Panc1 (cell line): ENCODE results near the gene NUP50. TPM values are rescaled to one million over a fixed set of nuclear protein-coding genes. Genes with fewer than 3 reads are reported as not detected.

Source experiments
- ATAC-seq: fragments of 200-7000 bp; cut with Tn5 transposase; 2 replicates; pipeline ENCODE4 v1.9.1; 2020; ENCODE audit warnings: mild to moderate bottlenecking, moderate library complexity
- BruUV-seq: library from RNA; stranded (reverse); fragments of 400-500 nt; replicated peaks from 2 replicates; lab custom pipeline; 2021; lab: Mats Ljungman, UMichigan
- CTCF ChIA-PET: fragments of 300-600 bp; sonication (Branson Sonifier 250); formaldehyde crosslinking; loops from one replicate; lab custom pipeline; 2022; ENCODE audit warnings: antibody characterized with exemption; lab: Charles Lee
- POLR2A ChIA-PET: fragments of 300-600 bp; sonication (Branson Sonifier 250); formaldehyde crosslinking; loops from one replicate; lab custom pipeline; 2022; ENCODE audit warnings: antibody characterized with exemption; lab: Charles Lee
- DNase-seq: peaks from one replicate; pipeline ENCODE4 v3.0.0-alpha.2; 2010; ENCODE audit warnings: low read depth, low spot score
- H3K27ac ChIP-seq: 2 replicates; pipeline ENCODE4 v1.5.1; 2011; ENCODE audit warnings: mild to moderate bottlenecking, low read length, inconsistent platforms
- H3K27me3 ChIP-seq: fragments of 200-500 bp; sonication (Bioruptor generic); 2 replicates; pipeline ENCODE4 v1.6.0; 2014; ENCODE audit warnings: low read length, inconsistent platforms; ENCODE audit not compliant: control insufficient read depth, insufficient read depth
- H3K36me3 ChIP-seq: fragments of 200-500 bp; sonication (Bioruptor generic); 2 replicates; pipeline ENCODE4 v1.5.1; 2014; ENCODE audit warnings: inconsistent platforms, mild to moderate bottlenecking, low read length, moderate library complexity; ENCODE audit not compliant: control insufficient read depth, insufficient read depth
- H3K4me1 ChIP-seq: 2 replicates; pipeline ENCODE4 v1.5.1; 2011; ENCODE audit warnings: inconsistent platforms, mild to moderate bottlenecking, low read length, moderate library complexity; ENCODE audit not compliant: control insufficient read depth, insufficient read depth
- H3K4me3 ChIP-seq, 2 experiments: 2 replicates each; pipeline ENCODE4 v1.5.1; 2011 to 2012; ENCODE audit warnings: low read depth in 2 of 2, low read length in 2 of 2, mild to moderate bottlenecking in 2 of 2, inconsistent platforms in 1 of 2, moderate library complexity in 1 of 2
- H3K9me3 ChIP-seq: fragments of 200-500 bp; sonication (Bioruptor generic); 2 replicates; pipeline ENCODE4 v1.5.1; 2014; ENCODE audit warnings: low read depth, mild to moderate bottlenecking, inconsistent platforms, low read length, moderate library complexity; ENCODE audit not compliant: control insufficient read depth, insufficient read depth
- POLR2AphosphoS5 ChIP-seq: IDR thresholded peaks from 2 replicates; pipeline ENCODE4 v1.6.1; 2012; ENCODE audit warnings: mild to moderate bottlenecking, low read depth, low read length, moderate library complexity
- SIN3A ChIP-seq: IDR thresholded peaks from 2 replicates; pipeline ENCODE4 v1.6.1; 2012; ENCODE audit warnings: low read depth, mild to moderate bottlenecking, low read length, moderate library complexity, borderline replicate concordance; ENCODE audit not compliant: insufficient read depth
- TCF7L2 ChIP-seq: IDR thresholded peaks from 2 replicates; pipeline ENCODE4 v1.6.1; 2011; ENCODE audit warnings: mild to moderate bottlenecking, low read depth, low read length, inconsistent platforms
- in situ Hi-C: cut with HindIII; loops from 2 replicates; pipeline ENCODE4 v1.10.0; 2016; ENCODE audit warnings: low sequenced_read_pairs, low pct_unique_long_range_greater_than_20kb
- intact Hi-C: fragments of 100-400 bp; cut with micrococcal nuclease; formaldehyde crosslinking; loops from one replicate; pipeline ENCODE4 v1.10.0; 2022; ENCODE audit not compliant: unreplicated experiment
- total RNA-seq: library from RNA; stranded (reverse); gene quantifications from one replicate; pipeline ENCODE4 v1.2.1, GENCODE V29; 2021; ENCODE audit not compliant: unreplicated experiment
- TF ChIP-seq, protein P1 (sequence below): fragments of 450-650 bp; IDR thresholded peaks from 2 replicates; pipeline ENCODE4 v1.5.1; 2017; ENCODE audit warnings: mild to moderate bottlenecking
- TF ChIP-seq, protein P2 (sequence below), 2 experiments: IDR thresholded peaks; 2 replicates each; pipeline ENCODE4 v1.6.1; 2011 to 2012; ENCODE audit warnings: low read depth in 2 of 2, control low read depth in 1 of 2, low read length in 1 of 2, mild to moderate bottlenecking in 1 of 2, moderate library complexity in 1 of 2; ENCODE audit not compliant: insufficient read depth in 1 of 2

NUP50 gene
- total RNA-seq, 1 experiment from 2014 or later: 52.1 TPM

DNA sequence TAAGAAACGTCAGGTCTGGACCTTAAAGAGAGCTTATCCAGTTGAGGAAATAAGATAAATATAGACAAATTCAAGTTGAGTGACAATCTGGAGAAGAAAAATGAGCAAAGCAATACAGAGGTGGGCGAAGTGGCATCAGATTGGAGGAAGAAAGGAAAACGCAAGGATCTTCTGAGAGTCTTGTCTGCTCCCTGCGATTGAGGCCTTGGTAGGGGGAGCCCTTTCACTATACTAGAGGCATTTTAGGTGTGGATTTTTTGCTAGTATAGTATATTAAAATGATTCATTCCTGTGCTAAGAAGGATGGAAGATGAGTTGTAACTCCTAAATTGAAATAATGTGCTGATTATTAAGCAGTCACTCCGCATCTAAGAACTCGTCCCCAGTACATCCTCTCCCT, 8.1 kb downstream of the NUP50 start:
- Histone ChIP-seq H3K36me3 (peaks cover 51% of the 10 kb centered on the region), H3K27me3 (no peaks in the 10 kb centered on the region), H3K4me1 (0 out of 2 replicates have a peak, but pooled peaks cover 3% of the 10 kb centered on the region), H3K4me3 (no peak overlapping the region), H3K9me3 (no peaks in the 10 kb centered on the region), H3K27ac (no peak overlapping the region)
- intact Hi-C loops: no loop called here
- ChIA-PET POLR2A (no interaction called here), CTCF (interaction anchor here (0.6 kb wide), 1 partner anchor 77 kb away, joined by 4 read pairs; no protein-coding TSS in a partner anchor)
- ATAC-seq (no peak), DNase-seq (no peak)
- no peak for TF ChIP-seq TCF7L2
- TF ChIP-seq, protein P1, sequence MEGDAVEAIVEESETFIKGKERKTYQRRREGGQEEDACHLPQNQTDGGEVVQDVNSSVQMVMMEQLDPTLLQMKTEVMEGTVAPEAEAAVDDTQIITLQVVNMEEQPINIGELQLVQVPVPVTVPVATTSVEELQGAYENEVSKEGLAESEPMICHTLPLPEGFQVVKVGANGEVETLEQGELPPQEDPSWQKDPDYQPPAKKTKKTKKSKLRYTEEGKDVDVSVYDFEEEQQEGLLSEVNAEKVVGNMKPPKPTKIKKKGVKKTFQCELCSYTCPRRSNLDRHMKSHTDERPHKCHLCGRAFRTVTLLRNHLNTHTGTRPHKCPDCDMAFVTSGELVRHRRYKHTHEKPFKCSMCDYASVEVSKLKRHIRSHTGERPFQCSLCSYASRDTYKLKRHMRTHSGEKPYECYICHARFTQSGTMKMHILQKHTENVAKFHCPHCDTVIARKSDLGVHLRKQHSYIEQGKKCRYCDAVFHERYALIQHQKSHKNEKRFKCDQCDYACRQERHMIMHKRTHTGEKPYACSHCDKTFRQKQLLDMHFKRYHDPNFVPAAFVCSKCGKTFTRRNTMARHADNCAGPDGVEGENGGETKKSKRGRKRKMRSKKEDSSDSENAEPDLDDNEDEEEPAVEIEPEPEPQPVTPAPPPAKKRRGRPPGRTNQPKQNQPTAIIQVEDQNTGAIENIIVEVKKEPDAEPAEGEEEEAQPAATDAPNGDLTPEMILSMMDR: no peak
- TF ChIP-seq, protein P2, sequence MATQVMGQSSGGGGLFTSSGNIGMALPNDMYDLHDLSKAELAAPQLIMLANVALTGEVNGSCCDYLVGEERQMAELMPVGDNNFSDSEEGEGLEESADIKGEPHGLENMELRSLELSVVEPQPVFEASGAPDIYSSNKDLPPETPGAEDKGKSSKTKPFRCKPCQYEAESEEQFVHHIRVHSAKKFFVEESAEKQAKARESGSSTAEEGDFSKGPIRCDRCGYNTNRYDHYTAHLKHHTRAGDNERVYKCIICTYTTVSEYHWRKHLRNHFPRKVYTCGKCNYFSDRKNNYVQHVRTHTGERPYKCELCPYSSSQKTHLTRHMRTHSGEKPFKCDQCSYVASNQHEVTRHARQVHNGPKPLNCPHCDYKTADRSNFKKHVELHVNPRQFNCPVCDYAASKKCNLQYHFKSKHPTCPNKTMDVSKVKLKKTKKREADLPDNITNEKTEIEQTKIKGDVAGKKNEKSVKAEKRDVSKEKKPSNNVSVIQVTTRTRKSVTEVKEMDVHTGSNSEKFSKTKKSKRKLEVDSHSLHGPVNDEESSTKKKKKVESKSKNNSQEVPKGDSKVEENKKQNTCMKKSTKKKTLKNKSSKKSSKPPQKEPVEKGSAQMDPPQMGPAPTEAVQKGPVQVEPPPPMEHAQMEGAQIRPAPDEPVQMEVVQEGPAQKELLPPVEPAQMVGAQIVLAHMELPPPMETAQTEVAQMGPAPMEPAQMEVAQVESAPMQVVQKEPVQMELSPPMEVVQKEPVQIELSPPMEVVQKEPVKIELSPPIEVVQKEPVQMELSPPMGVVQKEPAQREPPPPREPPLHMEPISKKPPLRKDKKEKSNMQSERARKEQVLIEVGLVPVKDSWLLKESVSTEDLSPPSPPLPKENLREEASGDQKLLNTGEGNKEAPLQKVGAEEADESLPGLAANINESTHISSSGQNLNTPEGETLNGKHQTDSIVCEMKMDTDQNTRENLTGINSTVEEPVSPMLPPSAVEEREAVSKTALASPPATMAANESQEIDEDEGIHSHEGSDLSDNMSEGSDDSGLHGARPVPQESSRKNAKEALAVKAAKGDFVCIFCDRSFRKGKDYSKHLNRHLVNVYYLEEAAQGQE (IDR thresholded peaks at IDR 0.05; ENCODE audit: insufficient read depth in 1 of 2, low read depth in 2 of 2, low read length in 1 of 2): no peak
- TF ChIP-seq POLR2AphosphoS5: no peak
- TF ChIP-seq SIN3A: no peak
- in situ Hi-C loops: no loop called here
- BruUV-seq: no TSS peak

DNA sequence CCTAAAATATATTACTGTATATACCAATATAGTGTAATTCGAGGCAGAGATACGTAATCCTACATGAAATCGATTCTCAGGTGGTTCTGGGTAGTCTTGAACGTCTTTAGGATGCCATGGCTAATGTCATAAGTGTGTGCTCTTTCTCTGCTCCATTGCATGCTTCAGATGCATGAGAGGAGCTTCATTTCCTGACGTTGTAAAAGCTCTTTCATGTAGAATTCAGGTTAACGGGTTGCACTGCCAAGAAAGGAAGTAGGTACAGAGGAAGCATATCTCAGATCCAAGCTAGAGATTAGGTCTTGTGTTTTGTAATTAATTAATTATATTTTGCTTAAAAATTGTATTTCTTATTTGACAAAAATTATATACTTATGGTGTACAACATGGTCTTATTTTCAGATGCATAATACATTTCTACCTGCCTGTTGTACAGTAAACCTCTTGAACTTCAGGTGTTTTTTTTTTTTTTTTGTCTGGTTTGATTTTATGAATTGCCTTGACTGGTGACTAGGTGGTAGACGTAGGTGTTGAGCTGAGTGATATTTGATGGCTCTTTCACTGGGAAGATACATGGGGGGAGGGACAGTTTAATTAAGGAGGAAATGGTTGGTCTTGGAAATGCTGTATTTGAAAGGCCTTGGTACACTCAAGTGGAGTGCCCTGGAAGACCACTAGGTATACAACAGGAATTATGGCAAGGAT, 9.3 kb downstream of the NUP50 start:
- BruUV-seq: no TSS peak

More for the DNA sequence above, 9.3 kb downstream of the NUP50 start:
- POLR2A ChIA-PET: no interaction called here
- ATAC-seq: no peak
- in situ Hi-C loops: no loop called here
- intact Hi-C loops: no loop called here
- peaks cover 45% of the 10 kb centered on the region for H3K36me3 ChIP-seq
- H3K9me3 ChIP-seq: no peaks in the 10 kb centered on the region
- no peaks in the 10 kb centered on the region for H3K27me3 ChIP-seq
- DNase-seq: no peak
- TF ChIP-seq, protein P2 (IDR thresholded peaks at IDR 0.05; ENCODE audit: insufficient read depth in 1 of 2, low read depth in 2 of 2, low read length in 1 of 2): no peak
- TF ChIP-seq POLR2AphosphoS5 (no peak), TCF7L2 (no peak), SIN3A (no peak)
- TF ChIP-seq, protein P1: no peak
- CTCF ChIA-PET: no interaction called here
- H3K4me3 ChIP-seq: no peak overlapping the region
- no peaks in the 10 kb centered on the region for H3K4me1 ChIP-seq
- H3K27ac ChIP-seq: no peak overlapping the region
